CD4-positive, alpha-beta T cell (primary cell): ENCODE results near the gene IL2RG. TPM values are rescaled to one million over a fixed set of nuclear protein-coding genes. Genes with fewer than 3 reads are reported as not detected.

Experiments used
- ATAC-seq: fragments of 200-7000 bp; cut with Tn5 transposase; one replicate; pipeline ENCODE4 v1.10.0; 2022; ENCODE audit warnings: mild to moderate bottlenecking; ENCODE audit not compliant: poor library complexity
- CTCF ChIA-PET: fragments of 350-600 bp; sonication (Branson Sonifier 250); formaldehyde crosslinking; loops from one replicate; lab custom pipeline; 2021; ENCODE audit warnings: antibody characterized with exemption, inconsistent platforms; lab: Charles Lee
- POLR2A ChIA-PET: fragments of 350-600 bp; sonication (Branson Sonifier 250); formaldehyde crosslinking; loops from one replicate; lab custom pipeline; 2021; ENCODE audit warnings: antibody characterized with exemption, inconsistent platforms; lab: Charles Lee
- DNase-seq, 14 experiments: peaks; one replicate each; pipeline ENCODE4 v3.0.0-alpha.2; 2013 to 2020; ENCODE audit warnings: mixed read lengths in 2 of 14
- H3K27ac ChIP-seq, 2 donors: one replicate each; pipeline versions ENCODE4 v1.5.1 to v1.7.0; 2013; ENCODE audit warnings: low read length in 2 of 2, low read depth in 1 of 2, mild to moderate bottlenecking in 1 of 2
- H3K27me3 ChIP-seq, 2 experiments: 1 replicate in 1 of 2; 2 replicates in 1 of 2; pipeline versions ENCODE4 v1.6.1 to v1.7.0; 2013; ENCODE audit warnings: low read length in 2 of 2, control low read depth in 1 of 2, mild to moderate bottlenecking in 1 of 2, moderate library complexity in 1 of 2; ENCODE audit not compliant: insufficient read depth in 2 of 2, control insufficient read depth in 1 of 2
- H3K36me3 ChIP-seq: one replicate; pipeline ENCODE4 v1.6.1; 2013; ENCODE audit warnings: low read length, control low read depth; ENCODE audit not compliant: insufficient read depth
- H3K4me1 ChIP-seq: one replicate; pipeline ENCODE4 v1.6.1; 2013; ENCODE audit warnings: low read length, control low read depth; ENCODE audit not compliant: insufficient read depth
- H3K4me3 ChIP-seq: one replicate; pipeline ENCODE4 v1.5.1; 2013; ENCODE audit warnings: mild to moderate bottlenecking, low read length, moderate library complexity
- H3K9me3 ChIP-seq, 2 experiments: 1 replicate in 1 of 2; 2 replicates in 1 of 2; pipeline versions ENCODE4 v1.6.1 to v1.7.0; 2013; ENCODE audit warnings: low read length in 2 of 2, mild to moderate bottlenecking in 2 of 2, control low read depth in 1 of 2, moderate library complexity in 1 of 2; ENCODE audit not compliant: control insufficient read depth in 1 of 2, insufficient read depth in 1 of 2
- H3K27ac Mint-ChIP-seq: one replicate; pipeline ENCODE4 v1.8.0; 2020; ENCODE audit warnings: mixed read lengths
- H3K27me3 Mint-ChIP-seq: one replicate; pipeline ENCODE4 v1.8.0; 2021; ENCODE audit warnings: mixed read lengths
- H3K36me3 Mint-ChIP-seq: one replicate; pipeline ENCODE4 v1.8.0; 2021; ENCODE audit warnings: low read depth, mixed read lengths
- H3K4me1 Mint-ChIP-seq: one replicate; pipeline ENCODE4 v1.8.0; 2021; ENCODE audit warnings: low read depth, mixed read lengths
- H3K4me3 Mint-ChIP-seq: one replicate; pipeline ENCODE4 v1.8.0; 2020; ENCODE audit warnings: mild to moderate bottlenecking, mixed read lengths
- H3K9me3 Mint-ChIP-seq: one replicate; pipeline ENCODE4 v1.8.0; 2020; ENCODE audit warnings: mixed read lengths
- CTCF ChIP-seq: fragments of 200-600 bp; IDR thresholded peaks from one replicate; pipeline ENCODE4 v1.8.0; 2022; ENCODE audit warnings: antibody characterized with exemption, mild to moderate bottlenecking
- intact Hi-C, 2 experiments: fragments of 100-400 bp; cut with DNase I in 1 of 2; cut with micrococcal nuclease in 1 of 2; formaldehyde crosslinking; loops; one replicate each; pipeline versions ENCODE4 v1.15.1 to v1.9.0; 2023 to 2025; cut with DNase I, micrococcal nuclease
- total RNA-seq, 174 experiments: library from RNA in 2 of 174; stranded (reverse) in 2 of 174; gene quantifications; one replicate each; pipeline ENCODE4 v1.2.3 and lab custom pipeline; 2021 to 2026

IL2RG gene
- total RNA-seq, 2 experiments from 2014 or later: 213 to 225 TPM

GRCh38 chrX:71107245-71107644 is 4.1 kb downstream of the IL2RG start:
- Mint-ChIP-seq H3K36me3 (peaks cover 66% of the 10 kb centered on the region), H3K27ac (peak overlapping the region; percentile 99), H3K27me3 (no peaks in the 10 kb centered on the region), H3K4me3 (peak overlapping the region; percentile 98), H3K4me1 (peaks cover 72% of the 10 kb centered on the region), H3K9me3 (no peaks in the 10 kb centered on the region)
- TF ChIP-seq CTCF: no peak
- peaks cover 75% of the 10 kb centered on the region for H3K4me1 ChIP-seq
- H3K27me3 ChIP-seq: no peaks in the 10 kb centered on the region
- CTCF ChIA-PET: no interaction called here
- H3K4me3 ChIP-seq: peak overlapping the region; percentile 93
- no peaks in the 10 kb centered on the region for H3K9me3 ChIP-seq
- ATAC-seq (no peak), DNase-seq (no peak)
- H3K27ac ChIP-seq: peak overlapping the region; percentile 52 to 96
- POLR2A ChIA-PET: no interaction called here
- intact Hi-C loops: no loop called here
- H3K36me3 ChIP-seq: peaks cover 37% of the 10 kb centered on the region

GRCh38 chrX:71106427-71106826 is 5.0 kb downstream of the IL2RG start, which contains the start of gene CXorf65:
TSS of gene CXorf65 (minus strand) at chrX:71106740. CDS start at chrX:71106556, 184 bp downstream.
- H3K27me3 Mint-ChIP-seq: no peaks in the 10 kb centered on the region
- peaks cover 72% of the 10 kb centered on the region for H3K4me1 Mint-ChIP-seq
- POLR2A ChIA-PET: interaction anchor here (1.3 to 3.2 kb wide), 3 partner anchors 12 to 76 kb away, joined by 3 to 40 read pairs (median 7); partner anchors contain the start of gene MED12

GRCh38 chrX:71105628-71106027 is 5.7 kb downstream of the IL2RG start:
- Mint-ChIP-seq H3K4me1 (peaks cover 77% of the 10 kb centered on the region), H3K4me3 (peak overlapping the region; percentile 85), H3K9me3 (no peaks in the 10 kb centered on the region), H3K36me3 (peaks cover 50% of the 10 kb centered on the region), H3K27me3 (no peaks in the 10 kb centered on the region), H3K27ac (peak overlapping the region; percentile 99)
- ChIA-PET POLR2A (interaction anchor here (0.6 to 3.2 kb wide), 5 partner anchors 10 to 597 kb away, joined by 3 to 40 read pairs (median 3); partner anchors contain the start of genes FOXO4 and MED12), CTCF (interaction anchor here (0.6 to 1.0 kb wide), 2 partner anchors 15 to 190 kb away, joined by 3 read pairs; no protein-coding TSS in a partner anchor)
- Histone ChIP-seq H3K4me3 (no peak overlapping the region), H3K36me3 (peaks cover 37% of the 10 kb centered on the region), H3K9me3 (no peaks in the 10 kb centered on the region), H3K4me1 (peaks cover 84% of the 10 kb centered on the region), H3K27ac (peak overlapping the region; percentile 55 to 59), H3K27me3 (no peaks in the 10 kb centered on the region)
- ATAC-seq (no peak), DNase-seq (peak in 2 of 14 experiments; percentile 33 to 53)
- no peak for TF ChIP-seq CTCF
- intact Hi-C loops: no loop called here

More at GRCh38 chrX:71106427-71106826, 5.0 kb downstream of the IL2RG start, which contains the start of gene CXorf65:
- H3K9me3 Mint-ChIP-seq: no peaks in the 10 kb centered on the region
- ATAC-seq: no peak
- H3K4me3 Mint-ChIP-seq: peak within 1 kb of the TSS; percentile 98
- peak within 1 kb of the TSS; percentile 93 for H3K4me3 ChIP-seq
- H3K27ac Mint-ChIP-seq: peak within 1 kb of the TSS; percentile 99
- DNase-seq: peak in 4 of 14 experiments; percentile 16 to 54 (median 46)
- no peak for TF ChIP-seq CTCF
- H3K27ac ChIP-seq: peak within 1 kb of the TSS; percentile 55 to 96
- H3K9me3 ChIP-seq: no peaks in the 10 kb centered on the region
- intact Hi-C loops: no loop called here
- peaks cover 76% of the 10 kb centered on the region for H3K4me1 ChIP-seq
- no peaks in the 10 kb centered on the region for H3K27me3 ChIP-seq
- CTCF ChIA-PET: interaction anchor here (0.6 kb wide), 1 partner anchor 189 kb away, joined by 3 read pairs; no protein-coding TSS in a partner anchor
- peaks cover 37% of the 10 kb centered on the region for H3K36me3 ChIP-seq
- peaks cover 58% of the 10 kb centered on the region for H3K36me3 Mint-ChIP-seq
